ENCODE measurements around the gene ASH1L.
"Not testable (repeated sequence)": the region's sequence is repeated elsewhere in the genome, so short reads cannot be mapped to it uniquely, and the experiment has no call there.

The ASH1L gene

GRCh38 chr1:155329980-155330598 lies 232.5 kb downstream of the ASH1L start:
- ATAC-seq: no peak

GRCh38 chr1:155328856-155329255 lies 233.7 kb downstream of the ASH1L start:
- ATAC-seq: not testable (repeated sequence)

More at GRCh38 chr1:155329980-155330598, 232.5 kb downstream of the ASH1L start:
- TF ChIP-seq SNAI2 (CRISPR knock-in tag; IDR thresholded peaks at IDR 0.05) (no peak), ZNF8 (CRISPR knock-in tag; IDR thresholded peaks at IDR 0.05) (no peak), OSR1 (CRISPR knock-in tag; IDR thresholded peaks at IDR 0.05) (no peak), PATZ1 (CRISPR knock-in tag; IDR thresholded peaks at IDR 0.05; ENCODE audit: borderline replicate concordance) (no peak), BACH2 (CRISPR knock-in tag; IDR thresholded peaks at IDR 0.05; ENCODE audit: borderline replicate concordance) (no peak), ARNTL (CRISPR knock-in tag; IDR thresholded peaks at IDR 0.05; ENCODE audit: borderline replicate concordance, low read depth) (no peak), PPARA (CRISPR knock-in tag; IDR thresholded peaks at IDR 0.05; ENCODE audit: borderline replicate concordance) (no peak), TSHZ2 (CRISPR knock-in tag; IDR thresholded peaks at IDR 0.05) (no peak), ZNF565 (CRISPR knock-in tag; conservative IDR thresholded peaks at IDR 0.05; ENCODE audit: low read depth) (no peak), ZC3H10 (CRISPR knock-in tag; IDR thresholded peaks at IDR 0.05) (no peak), ESRRG (CRISPR knock-in tag; IDR thresholded peaks at IDR 0.05) (no peak), TCF4 (CRISPR knock-in tag; IDR thresholded peaks at IDR 0.05; ENCODE audit: borderline replicate concordance) (no peak), ZFP3 (CRISPR knock-in tag; IDR thresholded peaks at IDR 0.05) (no peak)
- TF ChIP-seq, protein P1, sequence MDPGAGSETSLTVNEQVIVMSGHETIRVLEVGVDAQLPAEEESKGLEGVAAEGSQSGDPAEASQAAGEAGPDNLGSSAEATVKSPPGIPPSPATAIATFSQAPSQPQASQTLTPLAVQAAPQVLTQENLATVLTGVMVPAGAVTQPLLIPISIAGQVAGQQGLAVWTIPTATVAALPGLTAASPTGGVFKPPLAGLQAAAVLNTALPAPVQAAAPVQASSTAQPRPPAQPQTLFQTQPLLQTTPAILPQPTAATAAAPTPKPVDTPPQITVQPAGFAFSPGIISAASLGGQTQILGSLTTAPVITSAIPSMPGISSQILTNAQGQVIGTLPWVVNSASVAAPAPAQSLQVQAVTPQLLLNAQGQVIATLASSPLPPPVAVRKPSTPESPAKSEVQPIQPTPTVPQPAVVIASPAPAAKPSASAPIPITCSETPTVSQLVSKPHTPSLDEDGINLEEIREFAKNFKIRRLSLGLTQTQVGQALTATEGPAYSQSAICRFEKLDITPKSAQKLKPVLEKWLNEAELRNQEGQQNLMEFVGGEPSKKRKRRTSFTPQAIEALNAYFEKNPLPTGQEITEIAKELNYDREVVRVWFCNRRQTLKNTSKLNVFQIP (CRISPR knock-in tag; IDR thresholded peaks at IDR 0.05; ENCODE audit: borderline replicate concordance, low read depth): no peak

- no peak for TF ChIP-seq CREB5 (CRISPR knock-in tag; IDR thresholded peaks at IDR 0.05; ENCODE audit: low read depth)
- no peak for TF ChIP-seq CSDC2 (CRISPR knock-in tag; IDR thresholded peaks at IDR 0.05)
- TF ChIP-seq BACH2 (CRISPR knock-in tag; IDR thresholded peaks at IDR 0.05; ENCODE audit: borderline replicate concordance): no peak
- ATAC-seq: no peak
These were observed 234.6 kb downstream of the ASH1L start for GRCh38 chr1:155327981-155328380.

DNA sequence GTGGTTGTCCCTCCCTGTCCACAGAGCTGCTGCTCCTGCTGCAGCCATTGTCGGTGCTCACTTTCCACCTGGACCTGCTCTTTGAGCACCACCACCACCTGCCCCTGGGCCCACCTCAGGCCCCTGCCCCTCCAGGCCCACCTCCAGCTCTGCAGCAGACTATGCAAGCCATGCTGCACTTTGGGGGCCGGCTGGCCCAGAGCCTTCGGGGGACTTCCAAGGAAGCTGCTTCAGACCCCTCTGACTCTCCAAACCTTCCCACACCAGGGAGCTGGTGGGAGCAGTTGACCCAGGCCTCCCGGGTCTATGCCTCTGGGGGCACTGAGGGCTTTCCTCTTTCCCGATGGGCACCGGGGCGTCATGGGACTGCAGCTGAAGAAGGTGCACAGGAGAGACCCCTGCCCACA lies 236.0 kb downstream of the ASH1L start:
- no peak for ATAC-seq
- TF ChIP-seq TOX (CRISPR knock-in tag; IDR thresholded peaks at IDR 0.05; ENCODE audit: borderline replicate concordance) (no peak), ISL1 (CRISPR knock-in tag; IDR thresholded peaks at IDR 0.05) (no peak), CREB5 (CRISPR knock-in tag; IDR thresholded peaks at IDR 0.05; ENCODE audit: low read depth) (no peak), ZFP3 (CRISPR knock-in tag; IDR thresholded peaks at IDR 0.05) (no peak), ZFP30 (CRISPR knock-in tag; IDR thresholded peaks at IDR 0.05) (no peak), ZNF8 (CRISPR knock-in tag; IDR thresholded peaks at IDR 0.05) (no peak), ARNTL (CRISPR knock-in tag; IDR thresholded peaks at IDR 0.05; ENCODE audit: borderline replicate concordance, low read depth) (no peak), SNAI2 (CRISPR knock-in tag; IDR thresholded peaks at IDR 0.05) (no peak), GLIS3 (CRISPR knock-in tag; IDR thresholded peaks at IDR 0.05) (no peak), TCF4 (CRISPR knock-in tag; IDR thresholded peaks at IDR 0.05; ENCODE audit: borderline replicate concordance) (no peak), BACH2 (CRISPR knock-in tag; IDR thresholded peaks at IDR 0.05; ENCODE audit: borderline replicate concordance) (no peak)
- TF ChIP-seq, protein P2, sequence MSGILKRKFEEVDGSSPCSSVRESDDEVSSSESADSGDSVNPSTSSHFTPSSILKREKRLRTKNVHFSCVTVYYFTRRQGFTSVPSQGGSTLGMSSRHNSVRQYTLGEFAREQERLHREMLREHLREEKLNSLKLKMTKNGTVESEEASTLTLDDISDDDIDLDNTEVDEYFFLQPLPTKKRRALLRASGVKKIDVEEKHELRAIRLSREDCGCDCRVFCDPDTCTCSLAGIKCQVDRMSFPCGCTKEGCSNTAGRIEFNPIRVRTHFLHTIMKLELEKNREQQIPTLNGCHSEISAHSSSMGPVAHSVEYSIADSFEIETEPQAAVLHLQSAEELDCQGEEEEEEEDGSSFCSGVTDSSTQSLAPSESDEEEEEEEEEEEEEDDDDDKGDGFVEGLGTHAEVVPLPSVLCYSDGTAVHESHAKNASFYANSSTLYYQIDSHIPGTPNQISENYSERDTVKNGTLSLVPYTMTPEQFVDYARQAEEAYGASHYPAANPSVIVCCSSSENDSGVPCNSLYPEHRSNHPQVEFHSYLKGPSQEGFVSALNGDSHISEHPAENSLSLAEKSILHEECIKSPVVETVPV (CRISPR knock-in tag; IDR thresholded peaks at IDR 0.05): no peak
- TF ChIP-seq, protein P1 (CRISPR knock-in tag; IDR thresholded peaks at IDR 0.05; ENCODE audit: borderline replicate concordance, low read depth): no peak

All from SK-N-SH treated with all-trans-retinoic acid at 6 μM for 48 hours (cell line).